ENCODE measurements around the gene WAC.
A peak's percentile ranks its signal among the peaks of the same experiment; 100 is the strongest.

WAC gene

DNA sequence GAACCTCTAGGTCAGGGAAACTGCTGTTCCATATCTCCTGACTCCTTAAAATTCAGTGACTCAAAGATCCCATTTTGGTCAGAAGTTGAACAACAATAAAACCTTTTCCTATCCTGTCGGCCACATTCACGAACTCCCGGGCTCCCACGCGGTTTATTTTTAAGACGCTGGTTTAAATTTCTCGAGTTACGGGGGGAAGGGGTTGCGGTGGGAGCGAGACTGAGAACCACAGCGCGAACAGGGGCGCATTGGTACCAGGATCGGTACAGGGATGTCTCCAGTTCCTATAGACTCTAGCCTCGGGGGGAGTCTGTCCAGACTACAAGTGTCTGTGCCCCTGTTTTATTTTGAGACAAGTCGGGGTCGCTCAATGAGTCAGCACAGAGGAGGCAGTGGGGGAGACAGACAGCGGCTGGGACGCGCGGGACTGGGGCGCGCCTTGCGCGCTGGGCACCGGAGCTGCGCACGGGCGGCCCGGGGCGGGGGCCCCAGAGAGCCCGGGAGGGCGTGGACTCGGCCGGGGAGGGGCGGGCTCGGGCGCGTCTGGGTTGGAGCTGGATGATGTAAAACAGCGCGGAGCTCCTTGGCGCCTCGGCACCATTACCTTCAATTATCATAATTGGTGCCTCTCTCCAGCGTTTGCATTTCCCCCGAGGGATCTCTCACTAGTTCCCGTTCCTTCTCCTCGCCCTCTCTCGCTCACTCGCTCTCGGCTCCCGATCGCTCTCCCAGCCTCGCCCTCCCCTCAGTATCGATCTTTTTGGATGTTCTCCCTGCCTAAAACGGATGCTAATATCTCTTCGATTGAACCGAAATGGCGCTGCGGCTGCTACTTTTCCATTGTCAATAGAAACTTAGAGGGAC lies 135.7 kb downstream of the WAC start:
- DNase-seq (ENCODE audit: low spot score): peak; percentile 47

- DNase-seq (ENCODE audit: low spot score): no peak
Observed at GRCh38 chr10:28669227-28670173, 136.6 kb downstream of the WAC start.

All from HuH-7.5 (cell line).